WTC11 (cell line): ENCODE data around the gene NEK7. TPM values are rescaled to one million over a fixed set of nuclear protein-coding genes. Genes with fewer than 3 reads are reported as not detected.

Source experiments
- ATAC-seq: fragments of 200-7000 bp; cut with Tn5 transposase; 2 replicates; pipeline ENCODE4 v1.10.0; 2021; ENCODE audit warnings: mild to moderate bottlenecking, moderate library complexity
- CTCF ChIA-PET: fragments of 300-600 bp; sonication (Branson Sonifier 250); formaldehyde crosslinking; loops from one replicate; lab custom pipeline; 2021; ENCODE audit warnings: antibody characterized with exemption; lab: Charles Lee
- POLR2A ChIA-PET: fragments of 350-600 bp; sonication (Branson Sonifier 250); formaldehyde crosslinking; loops from one replicate; lab custom pipeline; 2021; ENCODE audit warnings: antibody characterized with exemption; lab: Charles Lee
- DNase-seq: peaks from one replicate; pipeline ENCODE4 v3.0.0; 2021; ENCODE audit warnings: low spot score
- H3K27ac Mint-ChIP-seq: 2 replicates; pipeline ENCODE4 v1.8.0; 2021; ENCODE audit warnings: mixed read lengths
- H3K27me3 Mint-ChIP-seq: 2 replicates; pipeline ENCODE4 v1.8.0; 2021; ENCODE audit warnings: low read depth, mild to moderate bottlenecking, moderate library complexity, mixed read lengths
- H3K36me3 Mint-ChIP-seq: 2 replicates; pipeline ENCODE4 v1.8.0; 2021; ENCODE audit warnings: mixed read lengths
- H3K4me1 Mint-ChIP-seq: 2 replicates; pipeline ENCODE4 v1.8.0; 2022; ENCODE audit warnings: mixed read lengths
- H3K4me3 Mint-ChIP-seq: 2 replicates; pipeline ENCODE4 v1.8.0; 2021; ENCODE audit warnings: mild to moderate bottlenecking, moderate library complexity, mixed read lengths
- H3K9me3 Mint-ChIP-seq: 2 replicates; pipeline ENCODE4 v1.8.0; 2021; ENCODE audit warnings: mixed read lengths
- CBFB ChIP-seq: sonication (generic); formaldehyde crosslinking; IDR thresholded peaks from 2 replicates; pipeline ENCODE4 v1.8.1; 2022; ENCODE audit warnings: mild to moderate bottlenecking, low read depth, missing genetic modification reagents
- ESRRA ChIP-seq: sonication (generic); formaldehyde crosslinking; IDR thresholded peaks from 2 replicates; pipeline ENCODE4 v1.8.1; 2022; ENCODE audit warnings: mild to moderate bottlenecking, missing genetic modification reagents, borderline replicate concordance
- HMGA2 ChIP-seq: fragments of 250-450 bp; sonication (Bioruptor Pico); IDR thresholded peaks from 2 replicates; pipeline ENCODE4 v1.4.0; 2021; ENCODE audit warnings: mild to moderate bottlenecking, moderate library complexity
- JUN ChIP-seq: sonication (generic); formaldehyde crosslinking; IDR thresholded peaks from 2 replicates; pipeline ENCODE4 v1.8.0; 2023; ENCODE audit warnings: mild to moderate bottlenecking, missing genetic modification reagents
- NR2C2 ChIP-seq: sonication (generic); formaldehyde crosslinking; IDR thresholded peaks from 2 replicates; pipeline ENCODE4 v1.8.0; 2022; ENCODE audit warnings: mild to moderate bottlenecking, missing genetic modification reagents
- SMAD3 ChIP-seq: sonication (generic); formaldehyde crosslinking; IDR thresholded peaks from 2 replicates; pipeline ENCODE4 v1.8.0; 2022; ENCODE audit warnings: missing genetic modification reagents, mild to moderate bottlenecking, borderline replicate concordance
- SOX15 ChIP-seq: fragments of 250-450 bp; sonication (Bioruptor Pico); IDR thresholded peaks from 2 replicates; pipeline ENCODE4 v1.9.0; 2021; ENCODE audit warnings: mild to moderate bottlenecking
- ZBTB21 ChIP-seq: sonication (generic); formaldehyde crosslinking; IDR thresholded peaks from 2 replicates; pipeline ENCODE4 v1.8.1; 2023; ENCODE audit warnings: mild to moderate bottlenecking, missing genetic modification reagents, borderline replicate concordance
- ZNF263 ChIP-seq: sonication (generic); formaldehyde crosslinking; IDR thresholded peaks from 2 replicates; pipeline ENCODE4 v1.8.1; 2022; ENCODE audit warnings: low read depth, mild to moderate bottlenecking, moderate library complexity, missing genetic modification reagents
- ZNF317 ChIP-seq: sonication (generic); formaldehyde crosslinking; IDR thresholded peaks from 2 replicates; pipeline ENCODE4 v1.8.1; 2023; ENCODE audit warnings: low read depth, mild to moderate bottlenecking, moderate library complexity, missing genetic modification reagents, borderline replicate concordance
- ZNF396 ChIP-seq: fragments of 250-450 bp; sonication (Bioruptor Pico); IDR thresholded peaks from 2 replicates; pipeline ENCODE4 v1.8.0; 2021; ENCODE audit warnings: mild to moderate bottlenecking, moderate library complexity, borderline replicate concordance
- ZNF671 ChIP-seq: fragments of 250-450 bp; sonication (Bioruptor Pico); IDR thresholded peaks from 2 replicates; pipeline ENCODE4 v1.8.0; 2021; ENCODE audit warnings: mild to moderate bottlenecking
- total RNA-seq: library from RNA; stranded (reverse); gene quantifications from 3 replicates; pipeline ENCODE4 v1.2.3, GENCODE V29; 2021
- TF ChIP-seq, protein P1 (sequence below): sonication (generic); formaldehyde crosslinking; IDR thresholded peaks from 2 replicates; pipeline ENCODE4 v1.8.0; 2023; ENCODE audit warnings: missing genetic modification reagents
- TF ChIP-seq, protein P2 (sequence below): sonication (generic); formaldehyde crosslinking; IDR thresholded peaks from 2 replicates; pipeline ENCODE4 v1.8.0; 2022; ENCODE audit warnings: mild to moderate bottlenecking, missing genetic modification reagents
- TF ChIP-seq, protein P3 (sequence below): fragments of 250-450 bp; sonication (Bioruptor Pico); IDR thresholded peaks from 2 replicates; pipeline ENCODE4 v1.9.0; 2021; ENCODE audit warnings: moderate library complexity, mild to moderate bottlenecking, inconsistent platforms, borderline replicate concordance
- TF ChIP-seq, protein P4 (sequence below): sonication (generic); formaldehyde crosslinking; IDR thresholded peaks from 2 replicates; pipeline ENCODE4 v1.8.1; 2022; ENCODE audit warnings: mild to moderate bottlenecking, missing genetic modification reagents, moderate library complexity, borderline replicate concordance
- TF ChIP-seq, protein P5 (sequence below): sonication (generic); formaldehyde crosslinking; conservative IDR thresholded peaks from 2 replicates; pipeline ENCODE4 v1.8.1; 2023; ENCODE audit warnings: mild to moderate bottlenecking, low read depth, missing genetic modification reagents, moderate library complexity
- TF ChIP-seq, protein P6 (sequence below): sonication (generic); formaldehyde crosslinking; IDR thresholded peaks from 2 replicates; pipeline ENCODE4 v1.8.1; 2023; ENCODE audit warnings: mild to moderate bottlenecking, missing genetic modification reagents, moderate library complexity
- TF ChIP-seq, protein P7 (sequence below): sonication (generic); formaldehyde crosslinking; IDR thresholded peaks from 2 replicates; pipeline ENCODE4 v1.8.1; 2022; ENCODE audit warnings: low read depth, mild to moderate bottlenecking, moderate library complexity, missing genetic modification reagents, borderline replicate concordance
- TF ChIP-seq, protein P8 (sequence below): sonication (generic); formaldehyde crosslinking; IDR thresholded peaks from 2 replicates; pipeline ENCODE4 v1.8.0; 2022; ENCODE audit warnings: mild to moderate bottlenecking, missing genetic modification reagents
- TF ChIP-seq, protein P9 (sequence below): sonication (generic); formaldehyde crosslinking; conservative IDR thresholded peaks from 2 replicates; pipeline ENCODE4 v1.8.1; 2022; ENCODE audit warnings: mild to moderate bottlenecking, missing genetic modification reagents
- TF ChIP-seq, protein P10 (sequence below): fragments of 250-450 bp; sonication (Bioruptor Pico); IDR thresholded peaks from 2 replicates; pipeline ENCODE4 v2.1.2; 2022; ENCODE audit warnings: mild to moderate bottlenecking, moderate library complexity

NEK7 gene
- total RNA-seq, 1 experiment from 2014 or later: 10.3 TPM

DNA sequence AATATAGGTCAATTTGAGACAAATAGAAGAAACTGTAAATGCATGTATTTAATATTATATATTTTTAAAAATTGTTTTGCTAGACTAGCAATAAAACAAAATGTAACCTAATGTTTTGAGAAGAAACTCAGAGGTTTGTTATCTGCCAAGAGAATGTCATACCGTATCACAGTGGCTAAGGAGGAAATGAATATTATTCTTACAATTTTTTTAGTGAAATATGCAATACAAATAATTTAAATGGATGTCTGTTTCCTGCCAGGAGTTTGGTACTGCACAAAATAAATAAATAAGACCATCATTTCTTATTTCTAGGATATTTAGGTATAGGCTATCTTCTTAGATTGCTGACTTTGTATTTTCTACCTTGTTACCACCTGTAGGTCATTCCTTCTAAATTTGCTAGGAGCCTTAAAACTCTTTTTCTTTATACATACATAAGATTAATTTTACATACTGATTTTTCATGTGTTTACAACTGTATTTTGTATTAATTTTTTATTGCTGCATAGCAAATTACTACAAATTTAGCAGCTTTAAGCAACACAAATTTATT lies 113.6 kb downstream of the NEK7 start:
- no peaks in the 10 kb centered on the region for H3K36me3 Mint-ChIP-seq
- DNase-seq: no peak
- H3K4me3 Mint-ChIP-seq: no peak overlapping the region
- POLR2A ChIA-PET: no interaction called here
- no peaks in the 10 kb centered on the region for H3K9me3 Mint-ChIP-seq
- no peak overlapping the region for H3K27ac Mint-ChIP-seq
- no peak for ATAC-seq
- no peaks in the 10 kb centered on the region for H3K4me1 Mint-ChIP-seq
- H3K27me3 Mint-ChIP-seq: no peaks in the 10 kb centered on the region
- TF ChIP-seq JUN (CRISPR knock-in tag) (no peak), ZNF671 (no peak), ZBTB21 (CRISPR knock-in tag) (no peak), HMGA2 (no peak), ZNF317 (CRISPR knock-in tag) (no peak), NR2C2 (CRISPR knock-in tag) (no peak), SMAD3 (CRISPR knock-in tag) (no peak), ZNF263 (CRISPR knock-in tag) (no peak)
- TF ChIP-seq, protein P1, sequence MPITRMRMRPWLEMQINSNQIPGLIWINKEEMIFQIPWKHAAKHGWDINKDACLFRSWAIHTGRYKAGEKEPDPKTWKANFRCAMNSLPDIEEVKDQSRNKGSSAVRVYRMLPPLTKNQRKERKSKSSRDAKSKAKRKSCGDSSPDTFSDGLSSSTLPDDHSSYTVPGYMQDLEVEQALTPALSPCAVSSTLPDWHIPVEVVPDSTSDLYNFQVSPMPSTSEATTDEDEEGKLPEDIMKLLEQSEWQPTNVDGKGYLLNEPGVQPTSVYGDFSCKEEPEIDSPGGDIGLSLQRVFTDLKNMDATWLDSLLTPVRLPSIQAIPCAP (CRISPR knock-in tag): no peak
- TF ChIP-seq, protein P2, sequence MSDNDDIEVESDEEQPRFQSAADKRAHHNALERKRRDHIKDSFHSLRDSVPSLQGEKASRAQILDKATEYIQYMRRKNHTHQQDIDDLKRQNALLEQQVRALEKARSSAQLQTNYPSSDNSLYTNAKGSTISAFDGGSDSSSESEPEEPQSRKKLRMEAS: no peak
- TF ChIP-seq, protein P3, sequence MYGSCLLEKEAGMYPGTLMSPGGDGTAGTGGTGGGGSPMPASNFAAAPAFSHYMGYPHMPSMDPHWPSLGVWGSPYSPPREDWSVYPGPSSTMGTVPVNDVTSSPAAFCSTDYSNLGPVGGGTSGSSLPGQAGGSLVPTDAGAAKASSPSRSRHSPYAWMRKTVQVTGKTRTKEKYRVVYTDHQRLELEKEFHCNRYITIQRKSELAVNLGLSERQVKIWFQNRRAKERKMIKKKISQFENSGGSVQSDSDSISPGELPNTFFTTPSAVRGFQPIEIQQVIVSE (CRISPR knock-in tag): no peak
- TF ChIP-seq, protein P4, sequence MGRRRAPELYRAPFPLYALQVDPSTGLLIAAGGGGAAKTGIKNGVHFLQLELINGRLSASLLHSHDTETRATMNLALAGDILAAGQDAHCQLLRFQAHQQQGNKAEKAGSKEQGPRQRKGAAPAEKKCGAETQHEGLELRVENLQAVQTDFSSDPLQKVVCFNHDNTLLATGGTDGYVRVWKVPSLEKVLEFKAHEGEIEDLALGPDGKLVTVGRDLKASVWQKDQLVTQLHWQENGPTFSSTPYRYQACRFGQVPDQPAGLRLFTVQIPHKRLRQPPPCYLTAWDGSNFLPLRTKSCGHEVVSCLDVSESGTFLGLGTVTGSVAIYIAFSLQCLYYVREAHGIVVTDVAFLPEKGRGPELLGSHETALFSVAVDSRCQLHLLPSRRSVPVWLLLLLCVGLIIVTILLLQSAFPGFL: no peak
- TF ChIP-seq, protein P5, sequence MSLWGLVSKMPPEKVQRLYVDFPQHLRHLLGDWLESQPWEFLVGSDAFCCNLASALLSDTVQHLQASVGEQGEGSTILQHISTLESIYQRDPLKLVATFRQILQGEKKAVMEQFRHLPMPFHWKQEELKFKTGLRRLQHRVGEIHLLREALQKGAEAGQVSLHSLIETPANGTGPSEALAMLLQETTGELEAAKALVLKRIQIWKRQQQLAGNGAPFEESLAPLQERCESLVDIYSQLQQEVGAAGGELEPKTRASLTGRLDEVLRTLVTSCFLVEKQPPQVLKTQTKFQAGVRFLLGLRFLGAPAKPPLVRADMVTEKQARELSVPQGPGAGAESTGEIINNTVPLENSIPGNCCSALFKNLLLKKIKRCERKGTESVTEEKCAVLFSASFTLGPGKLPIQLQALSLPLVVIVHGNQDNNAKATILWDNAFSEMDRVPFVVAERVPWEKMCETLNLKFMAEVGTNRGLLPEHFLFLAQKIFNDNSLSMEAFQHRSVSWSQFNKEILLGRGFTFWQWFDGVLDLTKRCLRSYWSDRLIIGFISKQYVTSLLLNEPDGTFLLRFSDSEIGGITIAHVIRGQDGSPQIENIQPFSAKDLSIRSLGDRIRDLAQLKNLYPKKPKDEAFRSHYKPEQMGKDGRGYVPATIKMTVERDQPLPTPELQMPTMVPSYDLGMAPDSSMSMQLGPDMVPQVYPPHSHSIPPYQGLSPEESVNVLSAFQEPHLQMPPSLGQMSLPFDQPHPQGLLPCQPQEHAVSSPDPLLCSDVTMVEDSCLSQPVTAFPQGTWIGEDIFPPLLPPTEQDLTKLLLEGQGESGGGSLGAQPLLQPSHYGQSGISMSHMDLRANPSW (CRISPR knock-in tag): no peak
- TF ChIP-seq, protein P6, sequence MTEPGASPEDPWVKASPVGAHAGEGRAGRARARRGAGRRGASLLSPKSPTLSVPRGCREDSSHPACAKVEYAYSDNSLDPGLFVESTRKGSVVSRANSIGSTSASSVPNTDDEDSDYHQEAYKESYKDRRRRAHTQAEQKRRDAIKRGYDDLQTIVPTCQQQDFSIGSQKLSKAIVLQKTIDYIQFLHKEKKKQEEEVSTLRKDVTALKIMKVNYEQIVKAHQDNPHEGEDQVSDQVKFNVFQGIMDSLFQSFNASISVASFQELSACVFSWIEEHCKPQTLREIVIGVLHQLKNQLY (CRISPR knock-in tag): no peak
- TF ChIP-seq, protein P7, sequence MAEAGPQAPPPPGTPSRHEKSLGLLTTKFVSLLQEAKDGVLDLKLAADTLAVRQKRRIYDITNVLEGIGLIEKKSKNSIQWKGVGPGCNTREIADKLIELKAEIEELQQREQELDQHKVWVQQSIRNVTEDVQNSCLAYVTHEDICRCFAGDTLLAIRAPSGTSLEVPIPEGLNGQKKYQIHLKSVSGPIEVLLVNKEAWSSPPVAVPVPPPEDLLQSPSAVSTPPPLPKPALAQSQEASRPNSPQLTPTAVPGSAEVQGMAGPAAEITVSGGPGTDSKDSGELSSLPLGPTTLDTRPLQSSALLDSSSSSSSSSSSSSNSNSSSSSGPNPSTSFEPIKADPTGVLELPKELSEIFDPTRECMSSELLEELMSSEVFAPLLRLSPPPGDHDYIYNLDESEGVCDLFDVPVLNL (CRISPR knock-in tag): no peak
- TF ChIP-seq, protein P8, sequence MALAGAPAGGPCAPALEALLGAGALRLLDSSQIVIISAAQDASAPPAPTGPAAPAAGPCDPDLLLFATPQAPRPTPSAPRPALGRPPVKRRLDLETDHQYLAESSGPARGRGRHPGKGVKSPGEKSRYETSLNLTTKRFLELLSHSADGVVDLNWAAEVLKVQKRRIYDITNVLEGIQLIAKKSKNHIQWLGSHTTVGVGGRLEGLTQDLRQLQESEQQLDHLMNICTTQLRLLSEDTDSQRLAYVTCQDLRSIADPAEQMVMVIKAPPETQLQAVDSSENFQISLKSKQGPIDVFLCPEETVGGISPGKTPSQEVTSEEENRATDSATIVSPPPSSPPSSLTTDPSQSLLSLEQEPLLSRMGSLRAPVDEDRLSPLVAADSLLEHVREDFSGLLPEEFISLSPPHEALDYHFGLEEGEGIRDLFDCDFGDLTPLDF (CRISPR knock-in tag): no peak
- CTCF ChIA-PET: no interaction called here

DNA sequence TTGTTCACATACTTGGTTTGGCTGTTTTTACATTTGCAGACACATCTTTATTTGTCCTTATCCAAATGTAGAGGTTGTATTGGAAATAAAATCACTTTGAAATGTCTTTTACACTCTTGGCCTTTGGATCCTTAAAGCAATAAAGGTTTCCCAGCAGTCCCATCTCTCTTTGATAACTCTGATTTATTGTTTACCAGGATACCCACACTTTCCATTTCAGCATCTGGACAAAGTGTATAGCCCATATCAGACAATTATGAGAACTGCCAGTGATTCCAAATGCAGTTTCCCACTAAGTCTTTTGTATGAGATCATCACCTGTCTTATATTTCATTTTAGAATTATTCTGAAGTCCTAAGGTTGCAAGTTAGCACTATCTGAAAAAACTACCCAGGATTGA lies 114.7 kb downstream of the NEK7 start:
- Mint-ChIP-seq H3K4me1 (peaks cover 4% of the 10 kb centered on the region; the same call in 1 of the 2 replicates), H3K4me3 (no peak overlapping the region), H3K27me3 (no peaks in the 10 kb centered on the region), H3K27ac (no peak overlapping the region), H3K36me3 (no peaks in the 10 kb centered on the region), H3K9me3 (no peaks in the 10 kb centered on the region)
- TF ChIP-seq, protein P9, sequence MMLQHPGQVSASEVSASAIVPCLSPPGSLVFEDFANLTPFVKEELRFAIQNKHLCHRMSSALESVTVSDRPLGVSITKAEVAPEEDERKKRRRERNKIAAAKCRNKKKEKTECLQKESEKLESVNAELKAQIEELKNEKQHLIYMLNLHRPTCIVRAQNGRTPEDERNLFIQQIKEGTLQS: no peak
- TF ChIP-seq SOX15 (CRISPR knock-in tag) (no peak), JUN (CRISPR knock-in tag) (no peak), SMAD3 (CRISPR knock-in tag) (no peak), ZNF396 (no peak), ZNF263 (CRISPR knock-in tag) (no peak), ESRRA (CRISPR knock-in tag) (no peak), CBFB (CRISPR knock-in tag) (no peak)
- TF ChIP-seq, protein P10, sequence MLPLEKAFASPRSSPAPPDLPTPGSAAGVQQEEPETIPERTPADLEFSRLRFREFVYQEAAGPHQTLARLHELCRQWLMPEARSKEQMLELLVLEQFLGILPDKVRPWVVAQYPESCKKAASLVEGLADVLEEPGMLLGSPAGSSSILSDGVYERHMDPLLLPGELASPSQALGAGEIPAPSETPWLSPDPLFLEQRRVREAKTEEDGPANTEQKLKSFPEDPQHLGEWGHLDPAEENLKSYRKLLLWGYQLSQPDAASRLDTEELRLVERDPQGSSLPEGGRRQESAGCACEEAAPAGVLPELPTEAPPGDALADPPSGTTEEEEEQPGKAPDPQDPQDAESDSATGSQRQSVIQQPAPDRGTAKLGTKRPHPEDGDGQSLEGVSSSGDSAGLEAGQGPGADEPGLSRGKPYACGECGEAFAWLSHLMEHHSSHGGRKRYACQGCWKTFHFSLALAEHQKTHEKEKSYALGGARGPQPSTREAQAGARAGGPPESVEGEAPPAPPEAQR (CRISPR knock-in tag): no peak
- CTCF ChIA-PET: no interaction called here
- POLR2A ChIA-PET: no interaction called here
- ATAC-seq: no peak
- DNase-seq: no peak
